GM19099 (cell line): ENCODE measurements around the gene PLA2G2D.

ENCODE experiments used
- POLR2A ChIP-seq: IDR thresholded peaks from 3 replicates; pipeline ENCODE4 v1.6.1; 2011; ENCODE audit warnings: low read depth; ENCODE audit not compliant: insufficient read length; ENCODE audit errors: extremely low read depth

PLA2G2D gene

DNA sequence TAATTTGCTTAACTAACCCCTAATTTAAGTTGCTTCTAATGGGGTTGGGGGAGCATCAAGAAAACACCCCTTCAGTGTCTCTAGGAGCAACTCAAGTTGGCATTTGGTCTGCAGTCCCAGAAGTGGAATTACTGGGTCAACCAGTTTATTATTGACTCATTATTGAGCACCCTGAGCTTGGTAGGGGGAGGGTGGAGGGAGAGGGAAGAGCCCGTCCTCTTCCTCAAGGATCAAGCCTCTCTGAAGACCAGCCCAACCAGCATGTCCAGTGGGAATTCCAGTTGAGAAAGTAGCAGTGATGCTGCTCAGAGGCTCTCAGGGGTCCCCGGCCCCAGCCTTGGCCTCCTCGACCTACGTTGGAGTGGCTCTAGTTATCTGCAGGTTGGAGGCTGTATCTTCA is 17.7 kb upstream of the PLA2G2D start:
- TF ChIP-seq POLR2A: no peak

DNA sequence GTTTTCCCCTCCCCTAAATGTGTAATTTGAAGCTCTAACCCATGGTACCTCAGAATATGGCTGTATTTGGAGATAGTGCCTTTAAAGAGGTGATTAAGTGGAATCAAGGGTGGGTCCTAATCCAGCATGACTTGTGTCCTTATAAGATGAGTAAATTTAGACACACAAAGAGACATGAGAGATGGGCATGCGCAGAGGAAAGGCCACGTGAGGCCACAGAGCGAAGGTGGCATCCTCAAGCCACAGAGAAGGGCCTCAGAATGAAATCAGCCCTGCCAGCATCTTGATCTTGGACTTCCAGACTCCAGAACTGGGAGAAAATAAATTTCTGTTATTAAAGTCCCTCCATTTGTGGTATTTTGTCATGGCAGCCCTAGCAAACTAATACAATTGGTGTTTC is 16.9 kb upstream of the PLA2G2D start:
- TF ChIP-seq POLR2A: no peak

DNA sequence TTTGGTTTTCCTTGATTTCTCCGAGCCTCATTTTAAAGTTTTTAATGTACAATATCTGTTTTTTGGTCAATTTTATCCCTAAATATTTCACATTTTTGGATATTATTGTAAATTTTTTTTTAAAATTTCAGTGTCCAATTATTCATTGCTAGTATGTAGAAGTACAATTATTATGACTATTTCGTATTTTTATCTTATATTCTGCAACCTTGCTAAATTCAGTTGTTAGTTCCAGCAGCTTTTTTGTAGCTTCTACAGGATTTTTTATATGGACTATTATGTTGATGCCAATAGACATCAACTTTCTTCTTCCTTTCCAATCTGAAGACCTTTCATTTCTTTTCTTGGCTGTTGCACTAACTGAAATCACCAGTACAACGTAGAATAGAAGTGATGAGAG is 15.7 kb upstream of the PLA2G2D start:
- TF ChIP-seq POLR2A: no peak

DNA sequence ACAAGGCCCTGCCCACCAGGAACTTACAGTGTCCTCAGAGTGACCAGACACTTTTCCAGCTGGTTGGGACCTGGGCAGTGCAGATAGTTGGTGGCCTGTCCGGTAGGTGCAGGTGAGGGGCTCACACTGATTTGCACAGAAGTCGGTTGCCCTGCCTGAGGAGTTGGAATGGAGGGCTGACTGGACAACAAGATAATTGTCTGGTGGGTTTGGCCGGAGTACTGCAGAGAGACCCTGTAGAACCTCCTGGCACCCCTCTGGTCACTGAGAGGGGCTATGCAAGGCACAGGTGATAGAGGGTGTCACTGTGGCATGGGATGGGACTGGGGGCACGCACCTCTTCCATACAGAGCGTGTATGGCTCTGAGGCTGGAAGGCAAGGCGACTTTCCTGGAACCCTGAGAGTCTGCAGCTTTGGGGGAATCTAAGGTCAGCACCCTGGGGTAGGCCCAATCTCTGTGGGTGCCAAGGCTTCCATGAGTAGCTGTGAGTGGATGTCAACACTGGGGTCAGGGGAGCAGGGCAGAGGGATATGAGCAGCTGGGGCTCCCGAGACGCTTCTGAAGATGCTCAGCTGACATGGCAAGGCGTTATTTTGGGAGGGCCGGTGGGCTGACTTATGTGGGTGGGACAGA is 7.6 kb upstream of the PLA2G2D start:
- TF ChIP-seq POLR2A: no peak

DNA sequence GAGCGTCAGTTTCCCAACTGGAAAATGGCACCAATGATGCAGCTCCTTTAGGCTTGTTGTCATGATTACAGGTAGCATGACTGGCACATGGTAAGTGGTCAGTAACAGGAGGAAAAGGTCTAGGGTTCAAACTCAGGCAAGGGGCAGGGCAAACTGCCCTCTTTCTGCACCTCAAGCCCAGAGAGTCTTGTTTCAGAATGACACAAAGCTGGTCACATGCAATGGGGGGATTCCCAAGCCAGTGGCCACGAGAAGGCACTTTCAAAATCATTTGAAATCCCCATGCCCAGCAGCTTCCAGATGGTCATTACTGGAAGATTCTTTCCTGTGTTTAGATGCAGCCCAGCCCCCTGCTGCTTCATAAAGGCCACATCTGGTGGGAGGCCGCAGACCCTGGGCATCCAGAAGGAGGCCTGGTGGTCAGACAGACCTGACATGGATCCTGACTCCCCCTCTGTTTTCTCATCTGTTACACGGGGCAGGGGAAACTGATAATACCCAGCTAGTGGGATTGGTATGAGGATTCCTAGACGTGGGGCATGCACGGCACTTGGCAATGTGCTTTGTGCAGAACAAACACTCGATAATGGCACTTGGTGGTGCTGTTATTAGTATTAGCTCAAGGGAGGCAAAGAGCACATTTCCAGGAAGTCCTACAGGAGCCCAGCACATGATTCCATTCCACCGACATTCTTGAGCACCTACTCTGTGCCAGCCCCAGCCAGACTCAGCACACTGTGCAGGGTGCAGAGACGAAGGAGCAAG is 6.9 kb upstream of the PLA2G2D start:
- no peak for TF ChIP-seq POLR2A

DNA sequence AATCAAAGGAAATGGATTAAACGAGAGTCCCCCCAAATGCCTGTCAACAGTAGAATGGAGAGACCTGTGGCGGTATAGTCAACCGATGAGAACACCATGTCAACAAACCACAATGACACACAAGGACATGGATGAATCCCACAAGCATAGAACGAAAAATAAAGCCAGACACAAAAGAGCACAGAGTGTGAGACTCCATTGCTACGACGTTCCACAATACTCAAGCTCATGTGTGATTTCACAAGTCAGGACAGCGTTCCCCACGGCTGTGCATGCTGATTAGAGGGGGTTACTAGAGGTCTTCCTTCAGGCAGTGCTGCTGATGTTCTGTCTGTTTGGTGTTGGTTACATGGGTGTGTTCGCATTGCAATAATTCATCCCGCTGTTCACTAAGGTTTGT is 5.8 kb upstream of the PLA2G2D start:
- TF ChIP-seq POLR2A: no peak

DNA sequence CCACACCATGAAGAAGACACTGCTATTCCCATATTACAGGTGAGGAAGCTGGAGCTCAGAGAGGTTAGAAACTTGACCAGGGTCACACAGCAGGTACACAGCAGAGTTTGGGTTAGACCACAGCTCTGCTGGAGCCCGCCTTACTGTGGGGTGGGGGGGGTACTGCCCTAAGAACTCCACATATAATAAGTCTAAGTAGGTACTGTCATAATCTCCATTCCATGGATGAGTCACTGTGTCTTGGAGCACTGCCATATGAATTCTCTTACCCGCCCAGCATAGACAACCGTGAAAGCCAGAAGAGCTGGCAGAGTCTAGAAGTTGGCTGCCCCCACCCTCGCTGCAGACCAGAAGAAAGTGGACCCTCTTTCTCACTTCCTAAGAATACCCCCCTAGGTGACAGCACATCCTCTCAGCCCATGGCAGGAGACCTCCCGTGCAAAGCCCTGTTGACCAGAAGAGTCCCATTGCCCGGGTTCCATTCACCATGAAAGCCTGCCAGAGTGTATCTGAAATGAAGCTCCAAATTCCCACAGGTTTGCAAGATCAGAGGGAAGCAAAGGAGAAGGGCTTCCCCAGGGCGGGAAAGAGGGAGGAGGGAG is 5.2 kb upstream of the PLA2G2D start:
- TF ChIP-seq POLR2A: no peak

DNA sequence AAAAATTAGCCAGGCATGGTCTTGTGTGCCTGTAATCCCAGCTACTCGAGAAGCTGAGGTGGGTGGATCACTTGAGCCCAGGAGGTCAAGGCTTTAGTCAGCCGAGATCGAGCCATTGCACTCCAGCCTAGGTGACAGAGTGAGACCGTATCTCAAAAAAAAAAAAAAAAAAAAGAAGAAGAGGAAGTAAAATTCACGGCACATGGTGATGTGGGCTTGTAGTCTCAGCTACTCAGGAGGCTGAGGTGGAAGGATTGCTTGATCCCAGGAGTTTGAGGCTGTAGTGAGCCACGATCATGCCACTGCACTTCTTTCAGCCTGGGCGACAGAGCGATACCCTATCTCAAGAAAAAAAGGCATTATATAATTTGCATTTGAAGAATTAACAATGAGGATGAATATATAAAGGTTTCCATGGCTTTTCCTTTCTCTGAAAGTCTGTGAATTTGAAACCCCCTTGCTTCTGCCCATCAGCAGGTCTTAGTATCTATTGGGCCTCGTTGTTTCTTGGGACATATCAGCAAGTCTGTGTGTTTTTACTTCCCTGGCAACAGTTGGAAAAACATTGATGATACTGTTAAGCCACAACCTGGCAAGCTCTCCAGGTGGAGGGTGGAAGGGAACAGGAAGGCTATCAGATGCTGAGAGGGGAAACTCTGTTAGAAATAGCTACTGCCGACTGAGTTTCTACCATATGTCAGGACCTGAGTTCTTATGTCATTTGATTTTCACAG is 4.6 kb upstream of the PLA2G2D start:
- no peak for TF ChIP-seq POLR2A

DNA sequence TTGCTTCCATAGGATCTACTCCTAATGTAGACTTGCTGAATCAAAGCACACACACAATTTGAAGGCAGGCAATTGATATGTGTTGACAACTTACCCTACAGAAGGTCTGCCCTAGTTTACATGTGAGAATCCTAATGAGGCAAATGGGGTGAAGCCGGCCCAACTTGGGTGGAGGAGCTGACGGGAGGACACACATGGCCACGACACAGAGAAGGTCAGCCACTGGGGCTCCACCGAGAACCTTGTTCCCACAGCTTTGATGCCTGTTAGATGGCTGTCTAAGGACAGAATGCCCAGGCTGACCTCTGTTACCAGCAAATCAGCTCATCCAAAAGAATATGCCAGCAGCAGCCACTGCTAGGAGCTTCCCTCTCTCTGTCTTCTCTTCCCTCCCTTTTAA is 1.5 kb upstream of the PLA2G2D start:
- no peak for TF ChIP-seq POLR2A

DNA sequence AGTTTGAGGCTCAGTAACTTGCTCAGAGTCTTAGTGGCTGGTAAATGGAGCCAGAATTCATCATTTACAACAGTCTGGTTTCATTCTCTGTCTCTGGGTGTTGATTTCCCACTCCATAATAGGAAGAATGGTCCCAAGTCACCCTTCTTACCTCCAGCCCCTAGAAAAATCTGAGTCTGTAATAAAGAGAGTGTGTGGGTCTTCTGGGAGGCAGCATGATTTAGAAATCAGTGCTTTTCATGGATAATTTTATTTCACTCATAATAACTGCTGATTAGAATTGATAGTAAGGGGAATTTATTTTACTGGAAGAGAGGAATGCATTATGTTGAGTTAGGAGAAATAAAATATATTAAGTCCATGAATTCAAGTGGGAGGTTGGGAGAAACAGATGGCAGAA is 2.1 kb downstream of the PLA2G2D start:
- TF ChIP-seq POLR2A: no peak

DNA sequence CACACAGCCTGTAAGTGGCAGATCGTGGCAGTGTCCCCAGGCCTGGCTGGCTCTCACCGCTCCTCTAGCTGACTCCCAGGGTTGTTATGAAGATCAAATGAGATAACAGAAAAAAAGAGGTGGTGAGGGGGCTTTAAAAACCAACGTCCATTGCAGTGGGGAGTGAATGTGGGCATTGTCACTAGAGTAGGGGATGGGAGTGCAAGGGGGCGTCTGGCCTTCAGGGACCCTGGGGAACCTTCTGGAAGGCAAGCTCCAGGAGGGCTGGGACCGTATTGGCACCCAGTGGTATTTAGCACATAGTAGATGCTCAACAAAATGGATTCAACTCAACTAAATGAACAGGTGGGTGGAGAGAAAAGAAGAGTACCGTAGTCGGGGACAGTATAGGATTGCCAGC is 3.4 kb downstream of the PLA2G2D start:
- TF ChIP-seq POLR2A: no peak

DNA sequence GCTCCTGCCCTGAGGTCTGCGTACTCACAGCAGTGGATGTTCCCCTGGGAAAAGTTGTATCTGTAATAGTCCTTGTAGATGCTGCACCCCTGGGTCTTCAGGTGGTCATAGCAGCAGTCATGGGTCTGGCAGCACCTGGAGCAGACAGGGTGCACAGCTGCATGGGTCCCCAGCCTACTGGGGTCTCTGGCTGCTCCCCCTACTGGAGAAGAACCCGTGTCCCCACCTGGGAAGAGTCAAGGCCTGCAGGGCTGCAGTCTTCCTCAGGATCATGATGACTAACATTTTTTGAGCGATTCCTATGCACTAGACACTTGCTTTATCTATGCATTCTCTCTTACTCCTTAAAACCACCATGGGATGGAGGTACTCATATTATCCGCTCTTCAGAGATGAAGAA is 3.9 kb downstream of the PLA2G2D start:
- no peak for TF ChIP-seq POLR2A

DNA sequence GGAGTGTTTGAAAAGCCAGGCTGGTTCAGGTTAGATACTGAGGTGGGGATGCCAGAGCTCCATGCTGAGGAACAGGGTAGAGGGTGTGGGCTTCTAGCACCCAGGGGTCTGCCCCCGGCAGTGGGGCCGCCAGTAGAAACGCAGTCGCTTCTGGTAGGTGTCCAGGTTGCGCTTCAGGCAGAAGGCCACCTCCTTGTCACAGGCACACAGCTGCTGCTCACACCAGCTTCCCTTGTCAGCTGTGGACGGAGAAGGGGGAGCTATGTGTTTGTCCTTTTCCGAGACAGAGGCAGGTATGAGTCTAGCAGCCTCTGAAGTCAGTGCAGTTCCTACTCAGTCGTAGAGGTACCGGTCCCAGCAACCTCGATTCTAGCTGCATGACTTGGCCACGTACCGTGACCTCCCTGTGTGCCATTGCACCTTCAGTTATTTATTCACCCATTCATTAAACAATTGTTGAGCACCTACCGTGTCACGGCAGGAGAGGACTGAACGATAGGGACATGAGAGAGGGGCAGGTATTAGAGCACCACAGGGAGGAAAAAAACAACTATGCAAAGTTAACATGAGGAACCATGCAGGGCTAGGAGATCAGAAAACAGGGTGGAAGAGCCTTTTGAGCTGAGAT is 5.2 kb downstream of the PLA2G2D start:
- TF ChIP-seq POLR2A: no peak

DNA sequence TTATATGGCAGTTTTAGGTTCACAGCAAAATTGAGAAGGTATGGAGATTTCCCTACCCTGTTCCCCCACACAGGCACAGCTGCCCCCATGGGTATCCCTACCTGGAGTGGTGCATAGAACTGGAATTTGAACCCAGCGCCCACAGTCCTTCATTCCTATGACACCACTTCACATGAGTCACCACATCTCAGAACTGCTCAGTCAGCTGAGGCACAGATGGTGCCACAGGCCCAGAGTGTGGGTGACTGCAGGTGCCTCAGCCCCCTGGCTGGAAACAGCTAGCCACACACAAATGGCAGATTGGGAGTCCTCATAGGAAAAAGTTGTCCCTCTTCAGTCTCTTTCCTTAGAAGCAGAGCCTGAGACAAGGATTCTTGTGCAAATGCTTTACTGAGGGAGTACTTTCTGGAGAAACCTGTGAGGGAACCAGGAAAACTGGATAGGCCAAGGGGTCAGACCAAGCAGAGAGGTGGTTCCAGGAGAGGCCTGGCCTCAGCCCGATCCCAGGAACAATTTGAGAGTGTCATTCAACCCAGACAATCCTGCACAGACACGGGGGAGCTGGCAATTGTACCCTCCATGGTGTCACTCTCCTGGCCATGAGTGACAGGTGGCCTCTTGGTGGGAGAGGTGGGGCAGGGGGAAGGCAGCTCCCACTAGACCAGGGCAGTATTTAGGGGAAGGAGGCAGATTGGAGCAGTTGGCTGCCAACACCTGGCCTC is 6.9 kb downstream of the PLA2G2D start:
- TF ChIP-seq POLR2A: no peak
